GM21529 (cell line): ENCODE data around the gene RAP1GAP.
"Not testable (repeated sequence)": the region's sequence is repeated elsewhere in the genome, so short reads cannot be mapped to it uniquely, and the experiment has no call there.

ENCODE experiments used
- ATAC-seq: cut with Tn5 transposase; IDR thresholded peaks from one replicate; pipeline ENCODE4 v1.9.1; 2021; ENCODE audit not compliant: unreplicated experiment

The RAP1GAP gene

GRCh38 chr1:21680381-21680780 lies 11.2 kb upstream of the RAP1GAP start:
- no peak for ATAC-seq

DNA sequence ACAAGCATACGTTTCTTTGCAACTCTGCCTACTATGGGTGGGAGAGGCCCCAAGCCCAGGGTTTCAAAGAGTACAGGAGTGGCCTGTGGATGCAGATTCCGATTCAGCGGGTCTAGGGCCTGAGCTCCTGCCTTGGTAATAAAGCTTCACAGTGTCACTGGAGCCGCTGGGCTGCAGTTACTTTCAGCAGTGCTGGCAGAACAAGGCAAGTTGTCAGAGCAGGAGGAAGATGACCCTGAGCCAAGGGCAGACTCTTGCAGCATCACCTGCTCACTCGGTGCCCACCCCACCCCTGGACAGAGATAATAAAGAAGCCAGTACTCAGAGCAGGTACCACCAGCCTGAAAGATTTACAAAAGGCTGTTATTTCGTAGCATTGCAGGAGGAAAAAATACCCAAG lies 8.0 kb upstream of the RAP1GAP start:
- no peak for ATAC-seq

DNA sequence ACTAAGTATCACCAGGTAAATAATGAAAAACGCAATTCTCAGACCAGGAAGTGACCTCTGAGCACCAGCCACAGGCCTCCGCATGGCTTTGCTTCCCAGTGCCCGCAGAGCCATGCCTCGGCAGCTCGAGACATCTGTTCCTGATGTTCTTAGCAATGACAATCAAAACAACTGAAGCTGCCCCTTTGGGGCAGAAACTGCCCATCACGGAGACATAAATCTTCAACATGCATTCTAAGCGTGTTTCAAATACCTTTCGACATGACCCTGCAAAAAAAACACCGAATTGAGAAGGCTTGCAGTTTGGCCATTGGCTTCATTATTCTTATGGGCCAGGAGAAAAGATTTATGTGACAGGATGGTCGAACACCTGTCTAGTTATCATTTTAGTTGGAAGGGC lies 5.8 kb upstream of the RAP1GAP start:
- ATAC-seq = no peak

DNA sequence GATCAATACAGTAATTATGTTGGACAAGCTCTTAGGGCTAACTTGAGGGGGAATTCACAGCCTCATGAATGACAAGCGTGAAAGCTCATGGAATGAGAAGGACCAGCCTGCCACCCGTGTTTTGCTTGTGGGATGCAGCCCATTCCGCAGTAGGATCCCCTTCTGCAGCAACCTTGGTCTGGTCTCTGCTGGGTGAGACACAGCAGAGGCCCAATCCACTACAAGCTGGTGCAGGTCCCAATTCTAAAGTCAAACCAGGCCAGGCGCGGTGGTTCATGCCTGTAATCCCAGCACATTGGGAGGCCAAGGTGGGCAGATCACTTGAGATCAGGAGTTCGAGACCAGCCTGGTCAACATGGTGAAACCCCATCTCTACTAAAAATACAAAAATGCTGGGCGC lies 4.7 kb upstream of the RAP1GAP start:
- ATAC-seq = not testable (repeated sequence)

GRCh38 chr1:21673277-21673780 lies 4.2 kb upstream of the RAP1GAP start:
- no peak for ATAC-seq

DNA sequence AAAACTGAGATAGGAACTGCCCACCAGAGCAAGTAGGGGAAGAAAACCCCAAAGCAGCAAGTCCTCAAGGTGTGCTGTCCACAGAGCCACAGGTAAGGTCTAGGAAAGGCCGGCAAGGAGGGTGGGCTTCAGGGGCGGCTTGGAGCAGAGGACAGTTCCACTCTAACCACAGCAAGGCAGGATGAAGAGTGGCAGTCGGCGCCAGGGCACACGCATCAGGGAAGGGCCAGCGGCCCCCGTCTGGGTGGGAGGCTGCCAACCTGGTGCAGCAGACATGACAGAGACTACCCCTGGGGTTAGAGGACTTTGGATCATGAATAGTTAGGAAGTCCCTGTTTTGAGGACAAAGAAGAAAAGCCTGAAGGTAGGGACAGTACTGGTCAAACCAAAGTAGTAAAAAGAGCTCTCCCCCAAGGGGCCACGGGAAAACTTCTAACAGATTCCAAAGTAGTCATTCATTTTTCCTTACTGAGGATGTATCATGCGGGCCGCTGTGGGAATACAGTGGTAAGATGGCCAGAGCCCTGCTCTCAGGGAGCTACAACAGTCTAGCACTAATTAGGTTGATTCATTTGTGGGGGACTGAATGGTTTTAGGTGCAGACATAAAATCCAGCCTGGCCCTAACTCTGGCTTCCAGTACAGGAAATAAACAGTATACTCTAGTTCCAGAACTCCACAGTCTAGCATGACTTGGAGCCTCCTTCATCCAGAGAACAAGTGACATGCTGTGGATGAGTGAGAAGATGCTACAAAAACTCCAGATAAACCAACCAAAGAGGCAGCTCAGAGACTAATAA lies 3.5 kb upstream of the RAP1GAP start:
- no peak for ATAC-seq

DNA sequence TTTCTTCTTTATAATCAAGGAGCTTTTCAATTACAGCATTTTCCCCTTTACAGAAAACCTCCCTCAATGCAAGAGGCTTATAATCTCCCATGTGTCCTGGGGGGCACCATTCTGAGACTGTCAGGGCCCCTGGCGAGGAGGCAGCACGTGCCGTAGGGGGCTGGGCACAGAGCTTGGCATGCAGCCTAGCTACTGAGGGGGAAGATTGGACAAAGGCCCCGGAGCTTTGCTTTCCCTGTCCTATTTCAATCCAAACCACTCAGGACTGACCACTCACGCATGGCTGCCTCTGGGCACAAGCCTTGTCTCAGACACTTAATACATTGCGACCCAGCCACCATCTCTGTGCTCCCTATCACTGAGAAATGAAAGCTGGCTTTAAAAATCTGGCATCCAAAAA lies 2.8 kb upstream of the RAP1GAP start:
- ATAC-seq = no peak

- ATAC-seq = no peak
Observed at GRCh38 chr1:21670956-21671902, 2.1 kb upstream of the RAP1GAP start.

GRCh38 chr1:21670059-21670881 lies 1.1 kb upstream of the RAP1GAP start:
- no peak for ATAC-seq

GRCh38 chr1:21668951-21669257 lies 253 bp downstream of the RAP1GAP start:
- ATAC-seq = no peak

- no peak for ATAC-seq
Observed at GRCh38 chr1:21668232-21668950, 766 bp downstream of the RAP1GAP start.

GRCh38 chr1:21667348-21668231 lies 1.6 kb downstream of the RAP1GAP start:
- ATAC-seq = no peak

DNA sequence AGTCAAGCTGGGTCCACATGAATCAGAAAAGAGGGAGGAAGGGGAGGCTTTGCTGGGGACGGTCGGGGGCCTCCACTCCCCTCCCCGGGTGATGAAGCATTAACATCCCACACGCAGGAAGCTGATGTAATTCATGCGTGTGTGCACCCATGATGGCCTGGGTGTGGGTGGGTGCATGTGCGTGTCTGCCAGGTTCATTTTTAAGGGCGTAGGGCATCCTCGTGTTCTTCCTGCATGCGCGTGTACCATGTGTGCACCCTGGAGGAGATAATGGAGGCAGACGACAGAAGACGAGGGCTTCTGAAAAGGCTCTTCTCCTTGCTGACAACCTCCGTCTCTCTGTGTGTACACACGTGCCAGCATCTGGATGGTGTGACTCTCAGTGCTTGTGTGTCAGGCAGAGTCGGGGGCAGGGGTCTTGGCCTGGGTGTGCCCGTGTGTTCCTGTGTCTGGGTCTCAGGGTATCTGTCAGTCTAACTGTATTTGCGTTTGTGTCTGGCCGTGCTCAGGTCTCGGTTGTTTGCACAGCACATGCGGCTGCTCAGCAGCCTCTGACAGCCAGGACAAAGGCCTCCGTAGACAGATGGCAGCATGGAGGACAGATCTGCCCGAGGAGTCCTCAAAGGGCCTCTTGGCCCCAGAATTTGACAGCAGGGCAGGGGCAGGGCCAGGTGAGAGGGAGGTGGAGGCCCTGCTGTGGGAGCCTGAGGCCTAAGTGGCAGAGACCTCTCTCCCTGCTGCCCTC lies 2.4 kb downstream of the RAP1GAP start:
- ATAC-seq = no peak

- no peak for ATAC-seq
Observed at GRCh38 chr1:21665711-21666575, 3.2 kb downstream of the RAP1GAP start.

DNA sequence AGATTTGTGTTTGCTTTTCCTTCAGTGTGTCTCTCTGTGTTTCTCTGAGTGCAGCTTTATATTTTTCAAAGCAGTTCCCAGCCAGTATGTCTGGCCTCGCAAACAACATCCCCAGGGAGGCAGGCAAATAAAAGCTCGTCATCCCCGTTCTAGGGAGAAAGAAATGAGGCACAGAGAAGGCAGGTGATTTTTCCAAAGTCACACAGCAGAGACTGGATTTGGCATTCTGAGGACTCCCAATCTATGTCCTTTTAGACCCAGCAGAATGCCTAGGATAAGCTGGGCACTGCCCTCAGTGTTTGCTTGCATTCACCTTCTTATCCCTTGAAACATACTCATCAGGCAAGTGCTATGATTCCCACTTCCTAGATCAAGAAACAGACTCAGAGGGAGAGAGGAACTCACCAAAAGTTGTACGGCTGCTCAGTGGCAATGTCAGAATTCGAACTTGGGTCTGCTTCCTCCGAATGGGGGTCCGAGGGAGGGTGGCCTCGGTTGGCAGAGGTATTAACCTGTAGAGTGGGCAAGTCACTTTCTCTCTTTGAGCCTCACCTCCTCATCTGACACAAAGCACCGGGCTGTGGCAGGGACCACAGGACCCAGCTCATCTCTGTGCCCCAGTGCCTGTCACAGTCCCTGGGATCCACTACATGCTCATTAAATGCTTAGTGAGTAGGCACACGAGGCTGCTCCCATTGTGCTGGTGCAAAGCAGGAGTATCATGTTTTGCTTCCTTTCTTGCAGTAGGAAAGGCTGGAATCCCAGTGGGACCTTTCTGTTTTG lies 4.2 kb downstream of the RAP1GAP start:
- no peak for ATAC-seq

DNA sequence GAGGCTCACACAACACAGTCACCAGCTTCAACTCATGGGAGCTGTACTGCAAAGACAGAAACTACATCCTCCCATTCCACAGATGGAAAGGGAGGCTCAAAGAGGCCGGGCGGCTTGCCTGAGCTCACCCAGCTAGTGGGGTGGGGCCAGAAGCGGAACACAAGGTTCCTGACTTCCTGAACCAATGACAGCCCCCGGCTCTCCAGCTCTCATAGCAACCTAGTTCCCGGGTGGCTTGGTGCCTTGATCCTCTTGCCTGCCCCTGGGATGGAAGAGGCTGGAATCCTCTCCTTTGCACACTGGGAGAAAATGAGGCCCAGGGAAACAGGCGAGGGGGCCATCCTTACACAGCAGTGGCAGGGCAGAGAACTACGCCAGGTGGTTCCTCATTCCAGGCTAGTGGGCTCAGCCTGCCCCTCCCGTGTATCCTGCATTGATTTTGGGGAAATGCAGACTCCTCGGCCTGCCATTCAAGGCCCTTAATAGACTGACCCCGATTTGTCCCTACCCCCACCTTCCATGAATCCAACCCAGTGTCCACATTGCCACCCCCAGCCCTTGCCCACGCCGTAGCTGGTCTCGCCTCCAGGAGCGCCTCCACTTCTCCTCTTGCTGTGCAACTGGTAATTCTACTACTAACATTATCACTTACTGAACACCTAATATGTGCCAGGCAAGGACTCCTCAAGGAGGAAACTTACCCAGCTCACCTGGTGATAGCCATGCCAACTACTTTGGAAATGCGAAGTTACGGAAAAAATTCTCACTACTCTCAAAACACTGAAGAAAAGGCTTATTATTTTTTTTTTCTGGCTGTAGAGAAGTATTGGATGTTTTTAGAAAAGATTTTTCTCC lies 5.0 kb downstream of the RAP1GAP start:
- no peak for ATAC-seq
